Kidney glomerular epithelial cell (primary cell): ENCODE results near the gene NCKAP5.
"Not testable (repeated sequence)": the region's sequence is repeated elsewhere in the genome, so short reads cannot be mapped to it uniquely, and the experiment has no call there.

ENCODE experiments used
- DNase-seq: peaks from one replicate; lab custom pipeline; 2025; lab: John Stamatoyannopoulos, UW

Gene NCKAP5

GRCh38 chr2:132715386-132716351 lies 852.6 kb downstream of the NCKAP5 start:
- no peak for DNase-seq

- DNase-seq, result no peak
Measured at GRCh38 chr2:132703396-132703795, 864.9 kb downstream of the NCKAP5 start.

DNA sequence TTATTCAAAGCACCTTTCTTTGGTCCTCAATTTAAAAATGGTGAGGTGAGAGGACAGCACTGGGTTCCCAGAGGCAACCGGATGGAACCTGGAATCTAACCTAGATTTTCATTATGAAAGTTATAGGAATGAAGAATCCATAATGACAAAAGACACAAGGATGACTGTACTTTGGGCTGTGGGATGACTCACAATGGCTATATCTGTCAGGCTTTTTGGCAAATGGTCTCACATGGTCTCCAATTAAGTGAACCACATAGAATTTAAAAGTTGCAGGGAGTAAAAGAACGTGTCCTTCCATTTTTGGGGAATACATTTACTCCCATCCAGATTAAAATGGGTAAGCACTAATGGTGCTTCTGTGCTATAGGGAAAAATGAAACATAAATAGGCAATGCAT lies 866.5 kb downstream of the NCKAP5 start:
- DNase-seq, result no peak

GRCh38 chr2:132699802-132700201 lies 868.5 kb downstream of the NCKAP5 start:
- DNase-seq, result not testable (repeated sequence)

DNA sequence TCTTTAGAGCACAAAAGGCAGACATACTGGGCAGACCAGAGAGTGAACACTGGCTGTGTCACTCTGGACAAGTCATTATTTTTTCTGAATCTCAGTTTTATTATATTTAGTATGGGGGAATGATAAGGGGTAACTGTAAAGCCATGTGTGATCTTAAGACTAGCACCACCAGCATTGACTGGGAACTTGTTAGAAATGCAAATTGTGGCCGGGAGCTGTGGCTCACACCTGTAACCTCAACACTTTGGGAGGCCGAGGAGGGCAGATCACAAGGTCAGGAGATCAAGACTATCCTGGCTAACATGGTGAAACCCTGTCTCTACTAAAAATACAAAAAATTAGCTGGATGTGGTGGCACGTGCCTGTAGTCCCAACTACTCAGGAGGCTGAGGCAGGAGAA lies 869.9 kb downstream of the NCKAP5 start:
- not testable (repeated sequence) for DNase-seq

DNA sequence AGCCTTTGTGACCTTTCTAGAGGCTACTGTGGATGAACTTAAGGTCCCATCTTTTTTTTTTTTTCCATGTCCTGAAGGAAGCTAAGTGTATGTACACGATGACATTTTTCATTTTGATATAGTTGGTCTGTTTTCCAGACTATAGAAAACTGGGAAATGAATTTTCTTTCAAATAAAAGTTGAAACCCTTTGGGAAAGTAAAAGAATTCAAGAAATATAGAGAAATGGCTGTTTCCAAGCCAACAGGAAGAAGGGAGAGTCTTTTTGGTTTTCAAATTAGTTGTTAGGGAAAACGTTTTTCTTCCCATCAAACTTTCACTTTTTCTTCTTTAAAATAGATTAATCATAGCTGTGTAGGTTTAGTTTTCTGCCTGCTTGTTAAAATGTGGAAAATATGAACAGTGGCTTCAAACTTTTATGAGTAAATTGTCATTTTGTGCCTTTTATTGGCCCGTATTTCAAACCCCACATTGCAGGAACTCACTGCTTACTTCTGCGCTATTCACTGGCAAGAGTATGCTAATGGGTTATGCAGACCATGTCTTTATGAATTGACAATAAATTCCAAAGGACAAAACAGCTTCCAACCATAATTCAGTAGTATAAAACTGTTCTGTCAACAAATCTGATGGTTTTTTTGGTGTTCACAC lies 870.6 kb downstream of the NCKAP5 start:
- no peak for DNase-seq

DNA sequence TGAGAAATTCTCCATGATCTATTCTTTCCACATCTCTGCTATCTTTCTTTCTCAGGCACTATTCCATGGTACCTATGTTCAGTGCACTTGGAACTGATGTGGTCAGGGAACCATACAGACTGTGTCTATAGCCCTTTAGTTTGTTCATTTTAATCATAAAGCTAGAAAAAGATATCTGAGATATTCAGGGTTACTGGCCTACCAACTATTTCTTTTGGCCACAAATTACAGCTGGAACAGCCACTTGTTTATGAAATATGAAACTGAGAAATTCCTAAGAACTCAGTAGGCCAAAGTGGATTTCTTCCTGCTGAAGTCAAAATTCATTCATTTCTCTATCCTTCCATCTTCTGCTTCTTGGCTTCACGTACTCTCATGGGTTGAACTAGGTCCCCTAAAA lies 875.4 kb downstream of the NCKAP5 start:
- DNase-seq, result no peak

GRCh38 chr2:132691556-132691955 lies 876.7 kb downstream of the NCKAP5 start:
- no peak for DNase-seq

GRCh38 chr2:132690664-132691303 lies 877.5 kb downstream of the NCKAP5 start:
- no peak for DNase-seq

- no peak for DNase-seq
Measured at GRCh38 chr2:132681766-132682165, 886.5 kb downstream of the NCKAP5 start.

- DNase-seq, result no peak
Measured at GRCh38 chr2:132680544-132680943, 887.7 kb downstream of the NCKAP5 start.

- peak; percentile 57 for DNase-seq
Measured at GRCh38 chr2:132678483-132678882, 889.8 kb downstream of the NCKAP5 start.

DNA sequence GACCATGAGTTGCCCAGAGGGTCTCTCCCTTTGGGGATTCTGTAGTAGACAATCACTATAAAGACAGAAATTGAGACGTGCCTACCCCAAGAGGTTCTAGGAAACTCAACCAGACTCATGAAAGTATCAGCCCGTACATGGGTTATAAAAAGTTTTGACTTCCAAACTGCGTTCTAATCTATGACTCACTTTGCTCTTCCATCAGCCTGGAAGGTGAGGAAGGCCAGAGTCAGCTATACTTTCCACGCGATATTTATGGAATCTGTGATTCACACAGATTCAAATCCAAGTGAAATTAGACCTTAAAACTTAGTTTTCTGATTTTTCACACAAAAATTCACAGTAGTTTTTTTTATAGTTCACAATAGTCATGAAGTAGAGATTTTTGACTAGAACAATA lies 890.6 kb downstream of the NCKAP5 start:
- DNase-seq, result no peak

DNA sequence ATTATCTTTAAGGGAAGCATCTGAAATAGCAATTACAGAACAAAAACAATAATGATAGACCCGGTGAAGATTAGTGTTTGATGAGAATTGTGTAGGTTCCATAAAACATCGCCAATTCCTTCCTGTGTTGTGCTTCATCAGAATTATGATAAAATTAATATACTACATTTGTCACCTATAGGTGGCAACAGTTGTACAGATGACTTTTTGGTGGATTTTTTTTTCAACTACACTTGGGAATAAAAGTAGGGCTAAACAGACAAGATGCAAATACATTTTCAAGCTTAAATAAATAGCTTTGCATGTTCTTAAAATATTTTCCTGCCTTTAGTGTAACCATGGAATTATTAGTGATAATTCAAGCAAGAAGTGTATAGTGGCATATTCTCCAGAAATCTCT lies 891.3 kb downstream of the NCKAP5 start:
- DNase-seq, result no peak

- peak; percentile 95 for DNase-seq
Measured at GRCh38 chr2:132671151-132671835, 897.0 kb downstream of the NCKAP5 start.

GRCh38 chr2:132670496-132671150 lies 897.6 kb downstream of the NCKAP5 start:
- peak; percentile 67 for DNase-seq

DNA sequence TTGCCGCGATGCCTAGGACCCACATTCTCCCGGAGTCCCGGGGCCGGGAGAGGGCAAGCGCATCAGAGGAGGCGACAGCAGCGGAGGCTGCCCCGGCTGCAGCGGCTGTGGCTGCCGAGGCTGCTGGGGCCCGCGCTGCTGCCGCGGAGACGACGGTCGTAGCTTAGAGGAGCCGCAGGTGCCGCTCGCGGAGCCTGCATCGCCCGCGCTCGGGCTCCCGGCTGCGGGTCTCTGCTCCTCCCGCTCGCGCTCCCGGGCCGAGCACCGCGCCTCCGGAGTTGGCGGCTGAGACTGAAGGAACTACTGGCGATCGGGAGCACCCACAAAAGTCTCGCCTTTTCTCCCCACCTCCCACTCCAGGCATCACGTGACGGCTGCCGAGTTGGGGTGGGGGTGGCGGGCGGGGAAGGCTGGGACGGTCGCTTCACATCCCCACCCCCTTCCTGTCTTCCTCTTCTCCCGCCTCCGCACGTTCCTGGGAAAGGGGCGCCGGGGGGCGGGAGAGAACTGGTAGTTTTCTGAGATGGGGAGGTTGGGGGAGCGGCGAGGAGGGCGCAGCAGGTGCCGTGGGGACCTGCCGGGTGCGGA lies 898.3 kb downstream of the NCKAP5 start, which contains the start of gene LYPD1:
Gene LYPD1 (minus strand): TSS at position 298 of the 588 bp plus-strand sequence. CDS start 273 bp downstream, at position 25.
- DNase-seq, result peak; percentile 27

- no peak for DNase-seq
Measured at GRCh38 chr2:132668987-132669907, 899.0 kb downstream of the NCKAP5 start.

DNA sequence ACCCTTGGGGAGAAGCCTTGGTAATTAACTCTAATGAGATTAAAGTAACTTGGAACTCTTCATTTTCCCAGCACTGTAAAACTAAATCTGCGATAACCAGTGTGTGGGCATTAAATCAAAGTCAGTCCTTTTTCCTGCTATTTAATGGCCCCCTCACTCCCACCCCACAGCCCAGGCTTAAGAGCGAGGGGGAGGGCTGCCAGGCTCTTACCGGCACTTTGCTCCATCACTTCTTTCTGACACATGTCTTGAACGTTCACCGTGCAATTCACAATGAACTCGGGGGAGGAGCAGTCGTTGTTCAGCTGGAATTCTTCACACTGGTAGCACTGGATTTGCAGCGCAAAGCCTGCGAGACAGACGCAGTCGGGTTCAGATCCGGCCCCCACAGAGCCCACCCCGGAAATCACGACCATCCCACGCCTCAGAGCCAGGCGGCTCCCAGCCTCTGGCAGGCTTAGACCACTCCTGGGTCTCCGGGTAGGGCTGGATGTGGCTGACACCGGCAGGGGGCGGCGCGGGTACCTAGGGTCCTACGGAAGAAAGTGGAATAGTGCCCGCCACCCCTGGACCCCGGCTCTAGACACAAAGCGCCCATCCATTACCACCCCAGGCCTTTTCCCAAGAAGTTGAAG lies 900.0 kb downstream of the NCKAP5 start:
- peak; percentile 31 for DNase-seq
